ENCODE results near the gene MUS81. TPM values are rescaled to one million over a fixed set of nuclear protein-coding genes. Genes with fewer than 3 reads are reported as not detected.
A peak's percentile ranks its signal among the peaks of the same experiment; 100 is the strongest.

The MUS81 gene
- total RNA-seq, 1 experiment from 2014 or later, result 74.6 TPM

DNA sequence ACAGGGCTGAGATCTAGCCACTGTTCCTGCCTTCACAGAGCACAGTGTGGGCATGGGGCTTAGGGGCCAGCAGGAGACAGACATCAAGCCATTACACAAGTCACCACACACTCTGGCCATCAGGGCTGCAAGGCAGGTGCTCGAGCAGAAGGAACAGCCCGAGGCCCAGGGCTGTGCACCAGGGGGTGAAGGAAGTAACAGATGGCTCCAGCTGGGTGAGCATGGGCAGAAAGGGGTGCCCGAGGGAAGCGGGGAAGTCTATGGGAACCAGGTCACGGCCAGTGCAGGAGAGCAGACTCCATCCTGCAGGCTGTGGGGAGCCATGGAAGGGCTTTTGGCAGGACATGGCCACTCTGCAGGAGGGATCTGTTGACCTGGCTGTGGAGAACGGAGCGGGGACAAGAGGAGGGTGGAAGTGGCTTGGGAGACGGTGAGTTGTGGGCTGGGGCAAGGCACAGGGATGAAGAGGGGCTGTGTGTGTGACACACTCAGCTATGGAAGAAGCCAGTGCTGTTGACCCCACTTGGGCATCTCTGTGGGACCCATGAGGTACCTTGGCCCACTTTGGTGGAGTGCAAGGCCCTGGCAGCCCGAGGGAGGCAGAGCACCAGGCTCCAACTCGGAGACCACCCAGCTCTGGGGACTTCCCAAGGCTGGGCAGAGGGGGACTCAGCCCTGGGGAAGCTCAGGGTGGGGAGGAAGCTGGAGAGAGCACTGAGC is 55.0 kb downstream of the MUS81 start:
- Mint-ChIP-seq H3K4me3 (ENCODE audit: unreplicated experiment) (no peak overlapping the region), H3K27me3 (ENCODE audit: insufficient read depth, unreplicated experiment) (no peaks in the 10 kb centered on the region), H3K4me1 (ENCODE audit: low read depth, unreplicated experiment) (peaks cover 6% of the 10 kb centered on the region), H3K27ac (ENCODE audit: unreplicated experiment) (no peak overlapping the region), H3K9me3 (ENCODE audit: unreplicated experiment) (no peaks in the 10 kb centered on the region), H3K36me3 (ENCODE audit: insufficient read depth, unreplicated experiment) (peaks cover 8% of the 10 kb centered on the region)
- Histone ChIP-seq H3K36me3 (ENCODE audit: control insufficient read depth, insufficient read depth, low read length) (no peaks in the 10 kb centered on the region; the same call in 1 of the 2 replicates), H3K4me3 (ENCODE audit: low read depth, low read length) (no peak overlapping the region), H3K27me3 (replicated peaks; ENCODE audit: control insufficient read depth, insufficient read depth, low read length) (no peaks in the 10 kb centered on the region), H3K4me1 (peaks cover 19% of the 10 kb centered on the region), H3K9me3 (no peaks in the 10 kb centered on the region)
- ChIA-PET CTCF (interaction anchor here (1.0 to 1.4 kb wide), 2 partner anchors 25 to 27 kb away, joined by 4 read pairs; partner anchors contain the start of genes CCDC85B and FIBP), POLR2A (no interaction called here)
- no TSS peak for BruUV-seq (replicated peaks)
- intact Hi-C loops (cut with micrococcal nuclease; ENCODE audit: unreplicated experiment), result loop anchor here (5.0 kb wide), 1 partner anchor 47 kb away; the partner anchor contains the start of gene SART1
- DNase-seq, result no peak
- no peak for TF ChIP-seq CTCF (IDR thresholded peaks at IDR 0.05; ENCODE audit: insufficient read depth in 1 of 2, low read depth in 1 of 2, low read length in 1 of 2, severe bottlenecking in 1 of 2, unreplicated experiment in 1 of 2)

- DNase-seq, result no peak
- Mint-ChIP-seq H3K27me3 (ENCODE audit: insufficient read depth, unreplicated experiment) (no peaks in the 10 kb centered on the region), H3K36me3 (ENCODE audit: insufficient read depth, unreplicated experiment) (peaks cover 8% of the 10 kb centered on the region), H3K9me3 (ENCODE audit: unreplicated experiment) (no peaks in the 10 kb centered on the region), H3K4me1 (ENCODE audit: low read depth, unreplicated experiment) (peaks cover 6% of the 10 kb centered on the region), H3K27ac (ENCODE audit: unreplicated experiment) (no peak overlapping the region), H3K4me3 (ENCODE audit: unreplicated experiment) (peak overlapping the region; percentile 68)
- intact Hi-C loops (cut with micrococcal nuclease; ENCODE audit: unreplicated experiment), result loop anchor here (5.0 kb wide), 1 partner anchor 46 kb away; the partner anchor contains the start of gene SART1
- Histone ChIP-seq H3K4me3 (ENCODE audit: low read depth, low read length) (no peak overlapping the region), H3K4me1 (peaks cover 23% of the 10 kb centered on the region), H3K36me3 (ENCODE audit: control insufficient read depth, insufficient read depth, low read length) (no peaks in the 10 kb centered on the region; the same call in 1 of the 2 replicates), H3K27me3 (replicated peaks; ENCODE audit: control insufficient read depth, insufficient read depth, low read length) (no peaks in the 10 kb centered on the region), H3K9me3 (no peaks in the 10 kb centered on the region)
- CTCF ChIA-PET, result interaction anchor here (1.0 to 1.4 kb wide), 2 partner anchors 26 to 27 kb away, joined by 4 read pairs; partner anchors contain the start of genes CCDC85B and FIBP
- no TSS peak for BruUV-seq (replicated peaks)
- TF ChIP-seq CTCF (IDR thresholded peaks at IDR 0.05; ENCODE audit: insufficient read depth in 1 of 2, low read depth in 1 of 2, low read length in 1 of 2, severe bottlenecking in 1 of 2, unreplicated experiment in 1 of 2), result no peak
- POLR2A ChIA-PET, result interaction anchor here (0.5 kb wide), 1 partner anchor 28 kb away, joined by 3 read pairs; the partner anchor contains the start of gene FIBP
Observed at GRCh38 chr11:65915821-65916251, 55.6 kb downstream of the MUS81 start.

Other genes starting within 250 kb of the MUS81 start
- gene MAP3K11, start 246.2 kb upstream of the MUS81 start, total RNA-seq (2022), result 80.5 and 89.2 TPM in 2 replicates
- 52.7 and 52.8 TPM in 2 replicates for gene PCNX3, start 244.7 kb upstream of the MUS81 start, total RNA-seq (2022)
- 30.5 and 35.1 TPM in 2 replicates for gene SIPA1, start 222.3 kb upstream of the MUS81 start, total RNA-seq (2022)
- gene RELA, start 197.5 kb upstream of the MUS81 start, total RNA-seq (2022), result 51.2 and 54.9 TPM in 2 replicates
- gene KAT5, start 148.2 kb upstream of the MUS81 start, total RNA-seq (2022), result 60.2 and 70.1 TPM in 2 replicates
- gene RNASEH2C, start 139.6 kb upstream of the MUS81 start, total RNA-seq (2022), result 66.7 and 76.4 TPM in 2 replicates
- 18.2 and 19.3 TPM in 2 replicates for gene AP5B1, start 79.5 kb upstream of the MUS81 start, total RNA-seq (2022)
- 19.5 and 21.2 TPM in 2 replicates for gene OVOL1, start 73.4 kb upstream of the MUS81 start, total RNA-seq (2022)
- gene SNX32, start 26.5 kb upstream of the MUS81 start, total RNA-seq (2022), result not detected in 2 replicates
- 960 and 1,056 TPM in 2 replicates for gene CFL1, start 2.3 kb upstream of the MUS81 start, total RNA-seq (2022)
- 1.3 and 1.4 TPM in 2 replicates for gene EFEMP2, start 12.4 kb downstream of the MUS81 start, total RNA-seq (2022)
- not detected in 2 replicates for gene CTSW, start 19.4 kb downstream of the MUS81 start, total RNA-seq (2022)
- 56.8 and 61.5 TPM in 2 replicates for gene FIBP, start 28.0 kb downstream of the MUS81 start, total RNA-seq (2022)
- 13.3 and 14.7 TPM in 2 replicates for gene CCDC85B, start 30.2 kb downstream of the MUS81 start, total RNA-seq (2022)
- gene FOSL1, start 40.0 kb downstream of the MUS81 start, total RNA-seq (2022), result 2.7 and 3.9 TPM in 2 replicates
- 19.7 and 20.1 TPM in 2 replicates for gene C11orf68, start 58.6 kb downstream of the MUS81 start, total RNA-seq (2022)
- gene DRAP1, start 59.0 kb downstream of the MUS81 start, total RNA-seq (2022), result 91.0 and 93.1 TPM in 2 replicates
- 0.79 TPM in 1 of 2 replicates, not detected in the other for gene TSGA10IP, start 85.0 kb downstream of the MUS81 start, total RNA-seq (2022)
- 78.0 and 84.5 TPM in 2 replicates for gene SART1, start 101.3 kb downstream of the MUS81 start, total RNA-seq (2022)
- 51.2 and 55.3 TPM in 2 replicates for gene EIF1AD, start 141.7 kb downstream of the MUS81 start, total RNA-seq (2022)
- 295 and 300 TPM in 2 replicates for gene BANF1, start 142.1 kb downstream of the MUS81 start, total RNA-seq (2022)
- gene CST6, start 151.6 kb downstream of the MUS81 start, total RNA-seq (2022), result not detected in 2 replicates
- not detected in 2 replicates for gene CATSPER1, start 166.0 kb downstream of the MUS81 start, total RNA-seq (2022)
- gene GAL3ST3, start 188.7 kb downstream of the MUS81 start, total RNA-seq (2022), result not detected in 2 replicates
- gene SF3B2, start 191.9 kb downstream of the MUS81 start, total RNA-seq (2022), result 224 and 225 TPM in 2 replicates
- gene PACS1, start 209.8 kb downstream of the MUS81 start, total RNA-seq (2022), result 82.2 and 95.2 TPM in 2 replicates